GM12892 (cell line): ENCODE data around the gene CD302. TPM values are rescaled to one million over a fixed set of nuclear protein-coding genes. Genes with fewer than 3 reads are reported as not detected.
"Not testable (repeated sequence)": the region's sequence is repeated elsewhere in the genome, so short reads cannot be mapped to it uniquely, and the experiment has no call there.

Source experiments
- DNase-seq: peaks from one replicate; pipeline ENCODE4 v3.0.0; 2011; ENCODE audit not compliant: insufficient read length
- FAIRE-seq: peaks from 2 replicates; lab custom pipeline; 2011; peaks lifted over from hg19 to GRCh38; lab: Jason Lieb, UNC
- POLR2A ChIP-seq: IDR thresholded peaks from 2 replicates; pipeline ENCODE4 v1.6.1; 2011; ENCODE audit warnings: low read depth, low read length, control low read depth
- POLR2AphosphoS5 ChIP-seq: IDR thresholded peaks from 2 replicates; pipeline ENCODE4 v1.6.1; 2011; ENCODE audit warnings: low read depth, low read length, control low read depth
- TAF1 ChIP-seq: IDR thresholded peaks from 2 replicates; pipeline ENCODE4 v1.6.1; 2011; ENCODE audit warnings: low read depth, mild to moderate bottlenecking, control low read depth, low read length, borderline replicate concordance
- polyA plus RNA-seq: library from polyadenylated mRNA; unstranded; fragments of >200 nt; gene quantifications from one replicate; pipeline ENCODE4 v1.2.1, GENCODE V29; 2012; ENCODE audit warnings: missing spikeins, inconsistent platforms; ENCODE audit not compliant: missing spikeins

The CD302 gene, protein sequence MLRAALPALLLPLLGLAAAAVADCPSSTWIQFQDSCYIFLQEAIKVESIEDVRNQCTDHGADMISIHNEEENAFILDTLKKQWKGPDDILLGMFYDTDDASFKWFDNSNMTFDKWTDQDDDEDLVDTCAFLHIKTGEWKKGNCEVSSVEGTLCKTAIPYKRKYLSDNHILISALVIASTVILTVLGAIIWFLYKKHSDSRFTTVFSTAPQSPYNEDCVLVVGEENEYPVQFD
- polyA plus RNA-seq = 2.2 TPM

DNA sequence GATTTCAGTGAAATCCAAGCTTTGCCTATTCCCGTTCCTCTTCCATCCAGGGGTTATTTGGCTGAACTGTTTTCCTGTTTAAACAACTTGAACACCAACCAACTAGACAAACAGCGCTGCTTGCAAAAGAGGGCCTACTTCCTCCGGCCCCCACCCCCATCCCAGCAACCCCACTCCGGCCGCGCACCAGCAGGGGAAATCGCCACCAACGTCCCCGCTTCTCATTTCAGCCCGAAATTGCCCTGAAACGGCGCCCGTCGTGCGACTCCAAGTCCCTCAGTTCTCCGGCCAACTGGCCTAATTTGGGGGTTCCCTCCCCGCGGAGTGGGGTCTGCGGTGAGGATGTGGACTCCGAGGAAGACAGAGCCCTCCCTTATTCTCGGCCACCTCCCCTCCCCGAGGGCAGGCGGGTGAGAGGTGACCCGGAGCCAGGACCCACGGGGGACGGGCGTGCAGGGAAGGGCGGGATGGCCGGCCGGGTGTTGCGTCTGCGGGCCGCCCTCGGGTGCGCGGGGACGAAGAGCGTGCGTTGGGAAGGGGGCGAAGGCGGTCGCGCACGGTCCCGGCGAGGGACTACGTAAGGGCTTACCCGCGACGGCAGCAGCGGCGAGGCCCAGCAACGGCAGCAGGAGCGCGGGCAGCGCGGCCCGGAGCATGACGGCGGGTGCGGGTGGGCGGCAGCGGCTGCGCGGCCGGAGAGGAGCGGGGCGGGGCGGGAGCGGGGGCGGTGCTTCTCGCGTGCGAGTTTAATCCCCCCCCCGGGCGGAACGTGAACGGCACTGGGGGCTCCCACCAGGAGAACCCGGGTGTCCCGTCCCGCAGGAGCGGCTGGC, at the start of gene CD302:
TSS of gene CD302 (minus strand) at position 666 of the 833 bp plus-strand sequence. CDS start at position 656, 10 bp downstream.
- DNase-seq (peak; percentile 53), FAIRE-seq (peak; percentile 60)
- TF ChIP-seq TAF1 (no peak), POLR2A (peak; percentile 64; the same call in 1 of the 2 replicates), POLR2AphosphoS5 (peak; percentile 52; the same call in 1 of the 2 replicates)

DNA sequence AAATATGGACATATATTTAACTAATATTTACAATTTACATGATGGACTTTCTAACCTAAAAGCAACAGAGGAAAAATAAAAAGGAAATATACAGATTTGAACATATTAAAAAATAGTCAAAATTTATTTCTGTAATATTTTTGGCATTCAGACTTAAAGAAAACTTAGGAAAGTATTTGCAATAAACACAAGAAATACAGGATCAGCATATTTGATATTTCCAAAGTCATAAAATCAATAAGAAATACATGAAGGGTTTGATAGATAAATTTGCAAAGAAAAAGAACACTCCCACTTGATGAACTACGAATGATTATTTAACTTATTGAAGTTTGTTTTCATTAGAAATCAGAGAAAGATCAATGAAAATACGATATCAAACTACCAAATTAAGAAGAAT, 48.6 kb upstream of the CD302 start:
- FAIRE-seq (no peak), DNase-seq (no peak)
- no peak for TF ChIP-seq POLR2AphosphoS5
- no peak for TF ChIP-seq POLR2A
- TF ChIP-seq TAF1 = no peak

DNA sequence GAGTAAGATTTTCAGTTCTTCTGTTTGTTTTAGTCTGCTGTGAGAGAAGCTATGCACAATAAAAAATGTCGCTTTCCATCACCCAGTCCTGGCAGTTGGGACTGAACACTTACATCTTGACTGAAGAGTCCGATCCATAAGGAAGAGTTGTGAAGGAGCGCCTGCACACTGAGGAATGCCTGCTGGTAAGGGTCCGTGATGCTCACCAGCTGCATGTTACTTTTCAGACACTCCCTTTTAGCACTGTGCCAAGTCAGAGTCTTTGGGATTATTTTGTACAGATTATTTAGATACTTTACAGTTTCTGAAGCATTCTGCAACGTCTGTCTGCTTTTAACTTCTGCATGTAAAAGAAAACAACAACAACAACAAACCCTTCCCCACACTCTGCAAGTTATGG, 42.6 kb upstream of the CD302 start:
- TF ChIP-seq TAF1 = no peak
- TF ChIP-seq POLR2A = no peak
- TF ChIP-seq POLR2AphosphoS5 = no peak
- no peak for FAIRE-seq

DNA sequence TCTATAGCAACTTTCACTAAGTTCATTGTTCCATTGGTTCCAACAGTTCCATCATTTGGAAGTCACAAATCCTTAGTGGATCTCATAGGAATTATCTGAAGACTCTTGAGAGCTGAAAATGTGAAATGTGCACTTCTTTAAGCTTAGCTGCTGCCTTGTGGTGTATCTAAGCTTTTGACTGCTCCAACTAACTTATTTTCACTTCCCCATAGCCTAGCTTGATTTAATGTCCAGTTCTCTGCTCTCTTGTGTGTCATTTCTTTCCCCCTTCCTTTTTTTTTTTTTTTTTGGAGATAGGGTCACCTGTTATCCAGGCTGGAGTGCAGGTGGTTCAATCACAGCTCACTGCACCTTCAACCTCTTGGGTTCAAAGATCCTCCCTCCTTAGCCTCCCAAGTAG, 34.9 kb upstream of the CD302 start:
- DNase-seq (no peak), FAIRE-seq (no peak)
- TF ChIP-seq POLR2A = no peak
- no peak for TF ChIP-seq TAF1
- TF ChIP-seq POLR2AphosphoS5 = no peak

More for the DNA sequence above, 42.6 kb upstream of the CD302 start:
- no peak for DNase-seq

DNA sequence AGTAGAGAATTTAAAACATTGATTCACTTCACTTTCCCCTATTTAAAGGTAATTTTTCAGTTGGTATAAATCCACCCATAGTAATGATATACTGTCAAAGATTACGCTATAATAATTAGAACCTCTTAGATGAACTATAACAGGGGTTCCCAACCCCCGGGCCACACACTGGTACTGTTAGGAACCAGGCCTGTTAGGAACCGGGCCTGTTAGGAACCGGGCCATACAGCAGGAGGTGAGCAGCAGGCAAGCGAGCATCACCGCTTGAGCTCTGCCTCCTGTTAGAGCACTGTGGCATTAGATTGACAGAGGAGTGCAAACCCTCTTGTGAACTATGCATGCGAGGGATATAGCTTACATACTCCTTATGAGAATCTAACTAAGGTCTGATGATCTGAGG, 34.0 kb upstream of the CD302 start:
- no peak for DNase-seq
- FAIRE-seq = no peak
- TF ChIP-seq POLR2A (no peak), TAF1 (no peak), POLR2AphosphoS5 (no peak)

DNA sequence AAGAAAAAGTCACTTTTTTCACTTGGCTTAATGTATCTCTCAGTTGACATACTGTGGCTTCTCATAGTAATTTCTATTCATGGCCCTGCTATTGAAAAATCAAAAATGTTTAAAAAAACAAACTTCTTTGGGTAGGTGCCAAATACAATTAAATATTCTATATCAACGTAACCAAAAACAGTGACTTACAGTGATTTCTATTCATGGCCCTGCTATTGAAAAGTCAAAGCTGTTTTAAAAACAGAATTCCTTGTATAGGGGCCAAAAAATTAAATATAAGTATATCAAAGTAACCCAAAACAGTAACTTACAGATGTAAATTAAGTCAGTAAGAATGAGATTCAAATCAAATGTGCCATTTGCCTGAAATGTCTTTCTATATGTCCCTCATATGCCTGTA, 31.4 kb upstream of the CD302 start:
- no peak for TF ChIP-seq TAF1
- TF ChIP-seq POLR2A = no peak
- no peak for TF ChIP-seq POLR2AphosphoS5
- FAIRE-seq (no peak), DNase-seq (no peak)

DNA sequence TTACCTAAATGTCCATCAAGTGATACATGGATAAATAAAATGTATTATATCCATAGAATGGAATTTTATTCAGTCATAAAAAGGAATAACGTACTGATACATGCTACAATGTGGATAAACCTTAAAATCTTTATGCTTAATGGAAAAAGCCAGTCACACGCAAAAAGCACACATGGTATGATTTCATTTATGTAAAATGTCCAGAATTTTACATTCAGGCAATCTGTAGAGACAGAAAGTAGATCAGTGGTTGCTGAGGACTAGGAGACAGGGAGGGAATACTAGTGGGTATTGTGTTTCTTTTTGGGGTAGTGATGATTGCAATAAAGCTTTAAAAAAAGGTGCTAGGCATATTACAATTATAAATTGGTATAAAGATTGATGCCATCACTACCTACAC, 30.7 kb upstream of the CD302 start:
- no peak for FAIRE-seq
- DNase-seq = no peak
- TF ChIP-seq TAF1 = no peak

DNA sequence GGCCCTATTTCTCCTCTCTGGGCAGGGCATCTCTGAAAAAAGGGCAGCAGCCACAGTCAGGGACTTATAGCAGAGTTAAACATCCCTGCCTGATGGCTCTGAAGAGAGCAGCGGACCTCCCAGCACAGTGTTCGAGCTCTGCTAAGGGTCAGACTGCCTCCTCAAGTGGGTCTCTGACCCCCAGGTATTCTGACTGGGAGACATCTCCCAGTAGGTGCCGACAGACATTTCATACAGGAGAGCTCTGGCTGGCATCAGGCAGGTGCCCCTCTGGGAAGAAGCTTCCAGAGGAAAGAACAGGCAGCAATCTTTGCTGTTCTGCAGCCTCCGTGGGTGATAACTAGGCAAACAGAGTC, 24.4 kb upstream of the CD302 start:
- not testable (repeated sequence) for DNase-seq, FAIRE-seq

DNA sequence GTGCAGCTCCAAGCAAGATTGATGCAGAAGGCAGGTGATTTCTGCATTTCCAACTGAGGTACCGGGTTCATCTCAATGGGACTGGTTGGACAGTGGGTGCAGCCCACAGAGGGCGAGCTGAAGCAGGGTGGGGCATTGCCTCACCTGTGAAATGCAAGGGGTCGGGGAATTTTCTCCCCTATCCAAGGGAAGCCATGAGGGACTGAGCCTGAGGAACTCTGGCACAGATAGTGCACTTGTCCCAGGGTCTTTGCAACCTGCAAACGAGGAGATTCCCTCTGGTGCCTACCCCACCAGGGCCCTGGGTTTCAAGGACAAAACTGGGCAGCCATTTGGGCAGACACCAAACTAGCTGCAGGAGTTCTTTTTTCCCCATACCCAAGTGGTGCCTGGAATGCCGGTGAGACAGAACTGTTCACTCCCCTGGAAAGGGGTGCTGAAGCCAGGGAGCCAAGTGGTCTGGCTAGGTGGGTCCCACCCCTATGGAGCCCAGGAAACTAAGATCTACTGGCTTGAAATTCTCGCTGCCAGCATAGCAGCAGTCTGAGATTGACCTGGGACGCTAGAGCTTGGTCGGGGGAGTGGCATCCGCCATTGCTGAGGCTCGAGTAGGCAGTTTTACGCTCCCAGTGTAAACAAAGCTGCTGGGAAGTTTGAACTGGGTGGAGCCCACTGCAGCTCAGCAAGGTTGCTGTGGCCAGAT, 23.9 kb upstream of the CD302 start:
- FAIRE-seq, DNase-seq: not testable (repeated sequence)

DNA sequence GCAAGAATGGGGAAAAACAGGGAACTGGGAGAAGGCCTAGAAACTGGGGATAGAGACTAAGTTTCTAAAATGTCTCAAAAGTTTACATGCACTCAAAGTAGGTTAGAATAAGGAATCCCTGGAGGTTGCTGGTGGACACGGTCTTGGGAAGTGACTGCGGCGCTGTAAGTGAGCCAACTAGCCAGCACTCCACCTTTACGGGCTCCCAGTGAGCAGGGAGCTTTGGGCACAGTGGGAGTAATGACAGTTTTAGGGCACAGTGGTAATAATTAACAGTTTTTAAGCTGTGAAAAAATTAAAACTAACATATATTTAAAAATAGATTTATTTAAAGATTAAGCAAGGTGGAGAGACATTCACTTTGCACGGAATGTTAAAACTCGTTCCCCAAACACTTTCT, 20.9 kb upstream of the CD302 start:
- DNase-seq (no peak), FAIRE-seq (no peak)
- TF ChIP-seq POLR2AphosphoS5 (no peak), TAF1 (no peak), POLR2A (no peak)

DNA sequence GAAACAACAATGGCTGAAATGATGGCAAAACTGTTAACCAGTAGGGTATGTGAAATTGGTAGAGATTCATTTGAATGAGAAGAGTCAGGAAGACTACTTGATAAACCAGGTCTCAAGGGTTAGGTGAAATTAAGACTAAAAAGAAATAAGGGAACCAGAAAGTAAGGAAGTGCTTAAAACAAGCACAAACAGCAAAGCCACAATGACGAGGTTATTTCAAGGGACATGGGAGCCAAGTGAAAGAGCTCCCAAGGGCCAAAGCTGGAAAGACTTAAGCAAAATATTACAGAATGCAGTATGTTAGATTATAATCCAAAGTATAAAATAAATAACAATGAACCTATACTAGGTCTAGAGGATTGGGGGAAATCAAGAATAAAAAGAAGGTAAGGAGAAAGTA, 19.3 kb upstream of the CD302 start:
- FAIRE-seq (no peak), DNase-seq (no peak)
- no peak for TF ChIP-seq POLR2A
- TF ChIP-seq TAF1 = no peak
- no peak for TF ChIP-seq POLR2AphosphoS5

DNA sequence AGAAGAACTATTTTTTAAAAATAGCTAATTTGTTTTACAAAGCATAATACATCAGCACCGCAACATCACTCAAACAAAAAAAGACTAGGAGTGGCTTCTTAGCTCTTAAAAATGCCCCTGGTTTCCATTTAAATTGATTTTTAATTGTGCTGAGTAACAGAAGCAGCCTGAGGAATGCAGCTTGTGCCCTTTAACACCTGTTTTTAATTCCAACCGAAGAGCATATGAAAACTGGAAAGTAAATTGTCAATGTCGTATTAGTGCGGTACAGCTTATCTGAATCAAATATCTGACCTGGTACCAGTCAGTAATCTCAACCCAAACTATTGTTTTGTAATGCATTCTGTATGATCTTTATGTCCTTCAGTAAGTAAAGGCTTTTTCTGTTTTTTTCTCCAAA, 13.2 kb upstream of the CD302 start:
- TF ChIP-seq POLR2AphosphoS5 (no peak), TAF1 (no peak), POLR2A (no peak)
- FAIRE-seq (no peak), DNase-seq (no peak)

DNA sequence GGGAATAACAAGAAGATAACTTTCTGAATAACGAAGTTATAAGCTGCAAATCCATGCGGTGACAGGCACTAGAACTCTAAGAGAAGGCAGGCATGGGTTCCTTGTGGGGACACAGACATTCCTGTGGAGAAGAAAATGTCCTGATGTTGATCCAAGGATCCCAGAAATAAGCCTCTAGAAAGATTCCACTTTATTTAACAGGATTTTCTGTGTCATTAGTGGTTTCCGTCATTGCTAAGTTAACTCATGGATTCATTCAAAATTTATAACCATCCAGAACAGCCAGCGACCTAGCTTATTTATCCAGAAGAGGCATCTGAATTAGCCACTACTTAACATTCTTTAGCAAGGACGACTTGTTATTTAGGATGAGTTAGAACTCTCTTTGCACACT, 10.0 kb upstream of the CD302 start:
- TF ChIP-seq POLR2A = no peak
- no peak for TF ChIP-seq POLR2AphosphoS5
- TF ChIP-seq TAF1 = no peak
- DNase-seq = no peak
- FAIRE-seq = peak; percentile 44
